IMR-90 (cell line): ENCODE measurements around the gene IL20. TPM values are rescaled to one million over a fixed set of nuclear protein-coding genes. Genes with fewer than 3 reads are reported as not detected.
A peak's percentile ranks its signal among the peaks of the same experiment; 100 is the strongest.

Source experiments
- ATAC-seq: fragments of 200-7000 bp; cut with Tn5 transposase; 2 replicates; pipeline ENCODE4 v1.9.1; 2020; ENCODE audit warnings: low read depth, mild to moderate bottlenecking, moderate library complexity
- BruUV-seq: library from RNA; stranded (reverse); fragments of 400-500 nt; replicated peaks from 2 replicates; lab custom pipeline; 2021; lab: Mats Ljungman, UMichigan
- CTCF ChIA-PET: fragments of 300-600 bp; formaldehyde crosslinking; extraction: SDS; loops from one replicate; lab custom pipeline; 2021; ENCODE audit warnings: antibody characterized with exemption; lab: Yijun Ruan, JAX
- POLR2A ChIA-PET: fragments of 300-600 bp; sonication (Branson Sonifier 250); formaldehyde crosslinking; loops from one replicate; lab custom pipeline; 2022; ENCODE audit warnings: antibody characterized with exemption; ENCODE audit not compliant: unreplicated experiment; lab: Charles Lee
- DNase-seq: peaks from one replicate; pipeline ENCODE4 v3.0.0; 2013
- H2AFZ ChIP-seq: replicated peaks from 2 replicates; pipeline ENCODE3; 2013; ENCODE audit warnings: low read length, mild to moderate bottlenecking; ENCODE audit not compliant: poor library complexity
- H2AK5ac ChIP-seq: 2 replicates; pipeline ENCODE4 v1.6.1; 2013; ENCODE audit warnings: low read depth, low read length, inconsistent platforms
- H2AK9ac ChIP-seq: replicated peaks from 2 replicates; pipeline ENCODE3; 2013; ENCODE audit warnings: mild to moderate bottlenecking, low read depth, low read length, moderate library complexity; ENCODE audit not compliant: poor library complexity
- H2BK120ac ChIP-seq: 2 replicates; pipeline ENCODE4 v1.6.1; 2013; ENCODE audit warnings: low read depth, low read length, inconsistent platforms
- H2BK15ac ChIP-seq: 3 replicates; pipeline ENCODE4 v1.6.1; 2013; ENCODE audit warnings: low read depth, low read length, inconsistent platforms
- H2BK20ac ChIP-seq: 2 replicates; pipeline ENCODE4 v1.6.1; 2013; ENCODE audit warnings: low read depth, mild to moderate bottlenecking, inconsistent platforms, low read length, moderate library complexity
- H2BK5ac ChIP-seq: 2 replicates; pipeline ENCODE4 v1.6.1; 2013; ENCODE audit warnings: mild to moderate bottlenecking, low read depth, low read length, inconsistent platforms; ENCODE audit not compliant: poor library complexity, severe bottlenecking
- H3K14ac ChIP-seq: replicated peaks from 2 replicates; pipeline ENCODE4 v1.6.1; 2013; ENCODE audit warnings: low read depth, low read length, inconsistent platforms
- H3K18ac ChIP-seq: 2 replicates; pipeline ENCODE4 v1.6.1; 2013; ENCODE audit warnings: low read depth, low read length, control low read depth
- H3K23ac ChIP-seq: 2 replicates; pipeline ENCODE4 v1.6.1; 2013; ENCODE audit warnings: low read depth, low read length, inconsistent platforms
- H3K27ac ChIP-seq: 2 replicates; pipeline ENCODE4 v1.5.1; 2013; ENCODE audit warnings: mild to moderate bottlenecking, control low read depth, low read length; ENCODE audit not compliant: insufficient read depth
- H3K27me3 ChIP-seq: 2 replicates; pipeline ENCODE4 v1.6.1; 2013; ENCODE audit warnings: low read length; ENCODE audit not compliant: control insufficient read depth, insufficient read depth
- H3K36me3 ChIP-seq: 2 replicates; pipeline ENCODE4 v1.6.1; 2013; ENCODE audit warnings: low read length, mixed read lengths; ENCODE audit not compliant: control insufficient read depth, insufficient read depth
- H3K4ac ChIP-seq: 2 replicates; pipeline ENCODE4 v1.6.1; 2013; ENCODE audit warnings: low read depth, low read length, inconsistent platforms
- H3K4me1 ChIP-seq: 2 replicates; pipeline ENCODE4 v1.6.1; 2013; ENCODE audit warnings: low read length, mixed read lengths; ENCODE audit not compliant: control insufficient read depth, insufficient read depth
- H3K4me2 ChIP-seq: 2 replicates; pipeline ENCODE4 v1.6.1; 2013; ENCODE audit warnings: low read depth, mild to moderate bottlenecking, control low read depth, low read length, moderate library complexity
- H3K4me3 ChIP-seq: 2 replicates; pipeline ENCODE4 v1.5.1; 2013; ENCODE audit warnings: low read depth, mild to moderate bottlenecking, control low read depth, low read length, moderate library complexity; ENCODE audit not compliant: insufficient read depth
- H3K56ac ChIP-seq: 2 replicates; pipeline ENCODE4 v1.6.1; 2013; ENCODE audit warnings: low read length, inconsistent platforms; ENCODE audit not compliant: insufficient read depth; ENCODE audit errors: extremely low read depth
- H3K79me1 ChIP-seq, 2 experiments: 2 replicates each; pipeline ENCODE4 v1.6.1; 2013; ENCODE audit warnings: low read length in 2 of 2, inconsistent platforms in 1 of 2, low read depth in 1 of 2
- H3K9ac ChIP-seq: 2 replicates; pipeline ENCODE4 v1.6.1; 2013; ENCODE audit warnings: low read depth, low read length, control low read depth
- H3K9me1 ChIP-seq: 2 replicates; pipeline ENCODE4 v1.6.1; 2013; ENCODE audit warnings: low read length, inconsistent platforms; ENCODE audit not compliant: insufficient read depth
- H3K9me3 ChIP-seq: 2 replicates; pipeline ENCODE4 v1.6.1; 2013; ENCODE audit warnings: low read length; ENCODE audit not compliant: control insufficient read depth, insufficient read depth
- H4K20me1 ChIP-seq: 2 replicates; pipeline ENCODE4 v1.6.1; 2013; ENCODE audit warnings: low read length, inconsistent platforms; ENCODE audit not compliant: insufficient read depth
- H4K5ac ChIP-seq: 2 replicates; pipeline ENCODE4 v1.6.1; 2013; ENCODE audit warnings: mild to moderate bottlenecking, low read depth, low read length, control low read depth
- H4K8ac ChIP-seq, 2 experiments: 2 replicates each; pipeline ENCODE4 v1.6.1; 2013; ENCODE audit warnings: low read depth in 2 of 2, low read length in 2 of 2, control low read depth in 1 of 2, inconsistent platforms in 1 of 2
- H4K91ac ChIP-seq: 2 replicates; pipeline ENCODE4 v1.6.1; 2013; ENCODE audit warnings: low read depth, low read length, inconsistent platforms; ENCODE audit not compliant: insufficient read depth
- CEBPB ChIP-seq: IDR thresholded peaks from 2 replicates; pipeline ENCODE4 v1.6.1; 2012; ENCODE audit warnings: low read depth, low read length, improper control_type of control experiment
- RAD21 ChIP-seq: IDR thresholded peaks from 2 replicates; pipeline ENCODE4 v1.6.1; 2012; ENCODE audit warnings: low read length, improper control_type of control experiment
- RFX5 ChIP-seq: IDR thresholded peaks from 2 replicates; pipeline ENCODE4 v1.8.0; 2012; ENCODE audit warnings: low read depth, mild to moderate bottlenecking, low read length, moderate library complexity
- WGBS, 2 experiments: methylation state at CpG; one replicate each; pipeline versions ENCODE4 v1.1.5 to v1.1.7; 2013; ENCODE audit warnings: missing lambda C conversion rate in 2 of 2; ENCODE audit not compliant: insufficient read length in 1 of 2; ENCODE audit errors: extremely low coverage in 2 of 2; 5-methylcytosine and 5-hydroxymethylcytosine counted together
- dilution Hi-C: fragments of 300-500 bp; cut with HindIII; formaldehyde crosslinking; loops from one replicate; pipeline ENCODE4 v1.14.3; 2018; ENCODE audit warnings: low sequenced_read_pairs; ENCODE audit not compliant: unreplicated experiment
- in situ Hi-C: fragments of 300-500 bp; cut with MboI; formaldehyde crosslinking; loops from 3 replicates; pipeline ENCODE4 v1.14.3; 2019; ENCODE audit warnings: low sequenced_read_pairs, inconsistent platforms, mixed read lengths
- intact Hi-C: fragments of 100-400 bp; cut with micrococcal nuclease; formaldehyde crosslinking; loops from 2 replicates; pipeline ENCODE4 v1.10.0; 2022
- polyA plus RNA-seq, 3 experiments: library from polyadenylated mRNA; depleted of rRNA; stranded (reverse); fragments of >200 nt; gene quantifications; 2 replicates each; pipeline ENCODE4 v1.2.3, GENCODE V29; 2012; ENCODE audit warnings: low replicate concordance in 1 of 3
- total RNA-seq: library from RNA; depleted of rRNA; stranded (reverse); fragments of >200 nt; gene quantifications from 2 replicates; pipeline ENCODE4 v1.2.3, GENCODE V29; 2012

The IL20 gene
- total and polyA plus RNA-seq, 2 of the 4 experiments (the other 2 are of a cell fraction), result not detected

DNA sequence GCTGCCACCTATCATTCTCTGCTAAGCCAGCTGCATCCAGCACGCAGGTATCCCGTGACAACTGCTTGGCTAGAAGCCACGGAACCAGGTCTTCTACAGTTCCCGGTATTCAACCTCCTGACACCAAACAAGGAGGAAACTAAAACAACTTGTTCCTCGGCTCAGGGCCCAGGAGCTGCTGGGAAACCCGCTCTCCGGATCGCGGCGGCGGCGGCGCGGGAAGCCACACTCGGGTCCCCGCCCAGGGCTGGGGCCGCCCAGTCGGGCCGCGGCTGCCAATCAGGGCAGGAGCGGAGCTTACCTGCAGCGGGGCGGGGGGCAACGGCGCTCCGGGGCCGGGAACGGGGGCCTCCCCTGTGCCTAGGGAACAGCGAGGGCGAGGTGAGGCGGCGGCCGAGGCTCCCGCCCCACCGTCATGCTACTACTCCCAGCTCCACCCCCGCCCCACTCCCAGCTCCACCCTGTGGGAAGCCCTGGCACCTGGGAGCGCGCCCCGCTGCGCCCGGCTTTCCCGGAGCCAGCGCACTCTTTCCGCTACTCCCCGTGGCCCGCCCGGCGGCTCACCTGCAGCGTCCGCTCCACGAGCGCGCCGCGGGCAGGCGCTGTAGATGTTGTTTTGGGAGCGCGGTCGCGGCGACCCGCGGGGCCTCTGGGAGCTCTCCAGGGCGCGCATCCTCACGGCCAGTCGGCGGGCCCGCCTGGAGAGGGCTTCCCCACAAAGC lies 43.9 kb downstream of the IL20 start:
- H4K91ac ChIP-seq, result no peak overlapping the region
- peak overlapping the region; percentile 86 for H3K4me2 ChIP-seq
- H2BK15ac ChIP-seq, result peak overlapping the region; percentile 79; the same call in 2 of the 3 replicates
- 11% methylated on average over 8 of the region's 69 CpGs; no CpG with 5 or more reads in 1 of the 2 experiments for WGBS, 2 experiments
- H3K4me1 ChIP-seq, result peaks cover 9% of the 10 kb centered on the region
- H3K27me3 ChIP-seq, result peaks cover 15% of the 10 kb centered on the region
- ChIA-PET CTCF (interaction anchor here (0.7 to 2.3 kb wide), 9 partner anchors 17 to 182 kb away, joined by 3 to 12 read pairs (median 3); no protein-coding TSS in a partner anchor), POLR2A (interaction anchor here (0.7 kb wide), 1 partner anchor 94 kb away, joined by 3 read pairs; no protein-coding TSS in a partner anchor)
- H2AK9ac ChIP-seq, result peak overlapping the region; percentile 86
- peak overlapping the region; percentile 94 for H3K23ac ChIP-seq
- peak overlapping the region; percentile 92 for H2AFZ ChIP-seq
- no peak for DNase-seq
- peak overlapping the region in 1 of 2 experiments; percentile 76; a peak in 1 of 4 replicates for H4K8ac ChIP-seq
- peak overlapping the region; percentile 24; the same call in 1 of the 2 replicates for H3K9ac ChIP-seq
- peak; percentile 15 for ATAC-seq
- 0 out of 2 replicates have a peak overlapping the region, but pooled peaks have one; percentile 24 for H3K18ac ChIP-seq
- TF ChIP-seq RAD21 (no peak), RFX5 (no peak), CEBPB (no peak)
- H3K14ac ChIP-seq, result peak overlapping the region; percentile 84
- no TSS peak for BruUV-seq
- H4K20me1 ChIP-seq, result no peaks in the 10 kb centered on the region
- H2BK120ac ChIP-seq, result peak overlapping the region; percentile 88
- H3K36me3 ChIP-seq, result no peaks in the 10 kb centered on the region
- in situ Hi-C loops, result no loop called here
- peak overlapping the region; percentile 47 for H3K4me3 ChIP-seq
- H4K5ac ChIP-seq, result peak overlapping the region; percentile 47
- no peak overlapping the region; the same call in 1 of the 2 replicates for H3K27ac ChIP-seq
- H3K79me1 ChIP-seq, result peaks cover 0 to 11% of the 10 kb centered on the region in 2 experiments; a peak in 2 of 4 replicates
- intact Hi-C loops, result no loop called here
- dilution Hi-C loops, result no loop called here
- H2AK5ac ChIP-seq, result peak overlapping the region; percentile 59
- H2BK20ac ChIP-seq, result peak overlapping the region; percentile 66
- peak overlapping the region; percentile 77 for H3K4ac ChIP-seq
- peaks cover 17% of the 10 kb centered on the region for H3K9me1 ChIP-seq
- H3K9me3 ChIP-seq, result no peaks in the 10 kb centered on the region
- no peak overlapping the region for H2BK5ac ChIP-seq
- H3K56ac ChIP-seq, result peak overlapping the region; percentile 17; the same call in 1 of the 2 replicates
